Naive thymus-derived CD4-positive, alpha-beta T cell (primary cell): Measurements from ENCODE around the gene ADAMTS14. TPM values are rescaled to one million over a fixed set of nuclear protein-coding genes. Genes with fewer than 3 reads are reported as not detected.
A peak's percentile ranks its signal among the peaks of the same experiment; 100 is the strongest.

Source experiments
- ATAC-seq: fragments of 150-1000 bp; cut with Tn5 transposase; 2 replicates; pipeline ENCODE4 v1.10.0; 2021; ENCODE audit warnings: mild to moderate bottlenecking, moderate library complexity
- CTCF ChIA-PET: fragments of 350-600 bp; sonication (Branson Sonifier 250); formaldehyde crosslinking; loops from one replicate; lab custom pipeline; 2021; ENCODE audit warnings: antibody characterized with exemption; lab: Charles Lee
- POLR2A ChIA-PET: fragments of 350-600 bp; sonication (Branson Sonifier 250); formaldehyde crosslinking; loops from one replicate; lab custom pipeline; 2021; ENCODE audit warnings: antibody characterized with exemption, inconsistent platforms; lab: Charles Lee
- DNase-seq, 9 donors: peaks; one replicate each; pipeline versions ENCODE4 v3.0.0 to v3.0.0-alpha.2; 2020 to 2022; ENCODE audit warnings: mixed read lengths in 1 of 9
- H3K27ac ChIP-seq: one replicate; pipeline ENCODE4 v1.7.0; 2013; ENCODE audit warnings: mild to moderate bottlenecking, low read depth, low read length, moderate library complexity
- H3K27me3 ChIP-seq, 2 donors: one replicate each; pipeline ENCODE4 v1.7.0; 2013; ENCODE audit warnings: low read length in 2 of 2, mild to moderate bottlenecking in 2 of 2, moderate library complexity in 2 of 2; ENCODE audit not compliant: control insufficient read depth in 2 of 2, insufficient read depth in 2 of 2
- H3K36me3 ChIP-seq, 3 experiments: 1 replicate in 2 of 3; 2 replicates in 1 of 3; pipeline ENCODE4 v1.7.0; 2013; ENCODE audit warnings: low read length in 3 of 3, mild to moderate bottlenecking in 3 of 3, moderate library complexity in 1 of 3; ENCODE audit not compliant: insufficient read depth in 3 of 3, control insufficient read depth in 2 of 3
- H3K4me1 ChIP-seq, 2 donors: one replicate each; pipeline ENCODE4 v1.7.0; 2013; ENCODE audit warnings: low read length in 2 of 2, mild to moderate bottlenecking in 2 of 2, moderate library complexity in 1 of 2; ENCODE audit not compliant: control insufficient read depth in 2 of 2, insufficient read depth in 2 of 2
- H3K4me3 ChIP-seq: 2 replicates; pipeline ENCODE4 v1.7.0; 2013; ENCODE audit warnings: mild to moderate bottlenecking, low read length
- H3K9me3 ChIP-seq, 3 experiments: 1 replicate in 2 of 3; 2 replicates in 1 of 3; pipeline ENCODE4 v1.7.0; 2013; ENCODE audit warnings: low read length in 3 of 3; ENCODE audit not compliant: control insufficient read depth in 2 of 3
- H3K27ac Mint-ChIP-seq, 9 donors: one replicate each; pipeline ENCODE4 v1.8.0; 2020 to 2022; ENCODE audit warnings: mixed read lengths in 9 of 9, mild to moderate bottlenecking in 8 of 9, moderate library complexity in 5 of 9, inconsistent platforms in 2 of 9
- H3K27me3 Mint-ChIP-seq, 5 donors: one replicate each; pipeline ENCODE4 v1.8.0; 2021 to 2022; ENCODE audit warnings: mixed read lengths in 5 of 5, mild to moderate bottlenecking in 1 of 5
- H3K36me3 Mint-ChIP-seq, 5 donors: one replicate each; pipeline ENCODE4 v1.8.0; 2020 to 2022; ENCODE audit warnings: mixed read lengths in 5 of 5, mild to moderate bottlenecking in 3 of 5, inconsistent platforms in 1 of 5
- H3K4me1 Mint-ChIP-seq, 7 donors: one replicate each; pipeline ENCODE4 v1.8.0; 2020 to 2022; ENCODE audit warnings: mixed read lengths in 7 of 7, mild to moderate bottlenecking in 3 of 7, inconsistent platforms in 1 of 7
- H3K4me3 Mint-ChIP-seq, 10 donors: one replicate each; pipeline ENCODE4 v1.8.0; 2020 to 2022; ENCODE audit warnings: mild to moderate bottlenecking in 10 of 10, mixed read lengths in 10 of 10, moderate library complexity in 6 of 10, inconsistent platforms in 2 of 10
- H3K9me3 Mint-ChIP-seq, 11 donors: one replicate each; pipeline ENCODE4 v1.8.0; 2020 to 2022; ENCODE audit warnings: mixed read lengths in 11 of 11, mild to moderate bottlenecking in 4 of 11, inconsistent platforms in 1 of 11, moderate library complexity in 1 of 11
- intact Hi-C, 2 donors: fragments of 100-400 bp; cut with micrococcal nuclease; formaldehyde crosslinking; loops; one replicate each; pipeline ENCODE4 v1.15.1; 2023
- polyA plus RNA-seq, 2 donors: library from polyadenylated mRNA; unstranded; fragments of 300-500 nt; fragmentation: Illumina TruSeq; gene quantifications; one replicate each; pipeline ENCODE4 v1.2.3, GENCODE V29; 2021
- total RNA-seq, 6 experiments: library from RNA in 5 of 6; stranded (reverse) in 5 of 6; gene quantifications; 1 replicate in 5 of 6; 2 replicates in 1 of 6; pipeline ENCODE4 v1.2.3 and lab custom pipeline; 2021 to 2026

ADAMTS14 gene
- total and polyA plus RNA-seq, 7 experiments from 2014 or later = 0.08 to 0.10 TPM; not detected in 5

GRCh38 chr10:70735161-70735560, 62.9 kb downstream of the ADAMTS14 start:
- no peak overlapping the region for H3K27ac Mint-ChIP-seq
- no peaks in the 10 kb centered on the region for H3K4me1 ChIP-seq
- CTCF ChIA-PET = no interaction called here

GRCh38 chr10:70736525-70736924, 64.2 kb downstream of the ADAMTS14 start:
- POLR2A ChIA-PET = no interaction called here
- H3K27ac Mint-ChIP-seq = no peak overlapping the region
- ATAC-seq (no peak), DNase-seq (no peak)
- Histone ChIP-seq H3K4me1 (no peaks in the 10 kb centered on the region), H3K9me3 (no peaks in the 10 kb centered on the region), H3K27me3 (no peaks in the 10 kb centered on the region), H3K27ac (no peak overlapping the region), H3K4me3 (no peak overlapping the region), H3K36me3 (no peaks in the 10 kb centered on the region)
- no peaks in the 10 kb centered on the region for H3K9me3 Mint-ChIP-seq
- intact Hi-C loops = no loop called here
- no peaks in the 10 kb centered on the region for H3K27me3 Mint-ChIP-seq
- peaks cover 0 to 9% (median 0%) of the 10 kb centered on the region in 7 donors for H3K4me1 Mint-ChIP-seq
- no peaks in the 10 kb centered on the region for H3K36me3 Mint-ChIP-seq
- no peak overlapping the region for H3K4me3 Mint-ChIP-seq
- CTCF ChIA-PET = no interaction called here

More at GRCh38 chr10:70735161-70735560, 62.9 kb downstream of the ADAMTS14 start:
- no peaks in the 10 kb centered on the region for H3K36me3 ChIP-seq
- Mint-ChIP-seq H3K4me1 (peaks cover 0 to 3% (median 0%) of the 10 kb centered on the region in 7 donors), H3K9me3 (no peaks in the 10 kb centered on the region), H3K36me3 (no peaks in the 10 kb centered on the region), H3K27me3 (no peaks in the 10 kb centered on the region), H3K4me3 (no peak overlapping the region)
- POLR2A ChIA-PET = no interaction called here
- H3K9me3 ChIP-seq = no peaks in the 10 kb centered on the region
- intact Hi-C loops = no loop called here
- no peak for DNase-seq
- no peaks in the 10 kb centered on the region for H3K27me3 ChIP-seq
- no peak overlapping the region for H3K27ac ChIP-seq
- ATAC-seq = no peak
- no peak overlapping the region for H3K4me3 ChIP-seq

DNA sequence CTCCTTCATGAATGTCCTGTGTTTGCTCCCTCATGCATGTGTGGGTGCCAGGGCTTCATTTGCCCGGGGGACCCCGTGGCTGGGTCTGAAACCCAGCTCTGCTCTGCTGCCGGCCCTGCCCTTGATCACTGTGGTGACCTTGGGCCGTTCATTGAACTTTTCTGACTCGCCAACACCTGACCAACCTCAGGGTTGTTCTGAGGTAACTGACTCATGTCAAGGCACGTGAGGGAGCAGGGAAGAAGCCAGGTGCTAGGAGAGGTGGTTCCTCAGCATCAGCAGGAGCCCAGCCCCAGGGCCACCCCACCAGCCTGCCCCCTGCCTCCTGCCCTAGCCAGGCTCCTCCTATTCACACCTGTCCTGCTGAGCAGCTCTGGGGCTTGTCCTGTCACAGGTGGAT, 64.9 kb downstream of the ADAMTS14 start:
- no peaks in the 10 kb centered on the region for H3K9me3 Mint-ChIP-seq

DNA sequence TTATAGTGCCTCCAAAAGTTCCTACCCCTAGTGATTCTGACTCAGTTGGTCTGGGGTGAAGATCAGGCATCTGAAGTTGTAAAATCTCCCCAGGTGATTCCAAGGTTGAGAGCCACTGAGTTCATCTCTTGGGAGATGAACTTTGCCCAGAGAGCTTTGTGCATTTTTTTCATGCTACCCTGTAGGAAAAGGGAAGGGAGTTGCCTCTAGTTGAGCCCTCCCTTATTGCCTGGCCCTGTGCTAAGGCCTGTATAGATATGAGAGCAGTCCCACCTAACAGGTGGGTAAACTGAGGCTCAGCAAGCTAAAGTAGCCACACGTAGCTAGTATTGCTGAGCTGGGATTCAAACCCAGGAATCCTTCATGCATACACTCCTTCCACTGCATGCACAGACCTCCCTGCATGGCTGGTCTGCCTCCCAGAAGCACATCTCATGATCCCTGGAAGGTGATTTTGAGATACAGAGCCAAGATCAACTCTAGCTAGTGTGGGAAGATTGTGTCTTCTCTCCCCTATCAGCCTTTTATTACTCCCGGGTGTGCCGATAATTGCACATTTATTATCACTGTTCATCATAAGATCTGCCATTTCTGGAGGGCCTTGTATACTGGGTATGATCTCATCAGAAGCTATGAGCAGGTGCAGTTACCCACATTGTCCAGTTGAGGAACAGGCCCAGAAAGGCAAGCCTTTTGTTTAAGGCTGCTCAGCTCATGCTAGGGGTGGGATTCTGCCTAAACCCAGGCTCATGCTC, 65.9 kb downstream of the ADAMTS14 start:
- ATAC-seq = no peak
- Histone ChIP-seq H3K27me3 (no peaks in the 10 kb centered on the region), H3K9me3 (no peaks in the 10 kb centered on the region), H3K4me1 (no peaks in the 10 kb centered on the region), H3K27ac (no peak overlapping the region), H3K4me3 (no peak overlapping the region), H3K36me3 (no peaks in the 10 kb centered on the region)
- intact Hi-C loops = no loop called here
- Mint-ChIP-seq H3K27ac (no peak overlapping the region), H3K4me3 (no peak overlapping the region), H3K9me3 (no peaks in the 10 kb centered on the region), H3K27me3 (no peaks in the 10 kb centered on the region), H3K4me1 (peaks cover 0 to 20% (median 0%) of the 10 kb centered on the region in 7 donors), H3K36me3 (no peaks in the 10 kb centered on the region)
- CTCF ChIA-PET = no interaction called here
- DNase-seq = no peak
- POLR2A ChIA-PET = no interaction called here

More for the DNA sequence above, 64.9 kb downstream of the ADAMTS14 start:
- no peak overlapping the region for H3K4me3 Mint-ChIP-seq
- ATAC-seq = no peak
- H3K4me1 Mint-ChIP-seq = peaks cover 0 to 12% (median 0%) of the 10 kb centered on the region in 7 donors
- Histone ChIP-seq H3K27me3 (no peaks in the 10 kb centered on the region), H3K9me3 (no peaks in the 10 kb centered on the region), H3K27ac (no peak overlapping the region), H3K4me3 (no peak overlapping the region), H3K36me3 (no peaks in the 10 kb centered on the region), H3K4me1 (no peaks in the 10 kb centered on the region)
- no peak overlapping the region for H3K27ac Mint-ChIP-seq
- H3K27me3 Mint-ChIP-seq = no peaks in the 10 kb centered on the region
- intact Hi-C loops = no loop called here
- CTCF ChIA-PET = no interaction called here
- no peaks in the 10 kb centered on the region for H3K36me3 Mint-ChIP-seq
- POLR2A ChIA-PET = no interaction called here
- DNase-seq = no peak

DNA sequence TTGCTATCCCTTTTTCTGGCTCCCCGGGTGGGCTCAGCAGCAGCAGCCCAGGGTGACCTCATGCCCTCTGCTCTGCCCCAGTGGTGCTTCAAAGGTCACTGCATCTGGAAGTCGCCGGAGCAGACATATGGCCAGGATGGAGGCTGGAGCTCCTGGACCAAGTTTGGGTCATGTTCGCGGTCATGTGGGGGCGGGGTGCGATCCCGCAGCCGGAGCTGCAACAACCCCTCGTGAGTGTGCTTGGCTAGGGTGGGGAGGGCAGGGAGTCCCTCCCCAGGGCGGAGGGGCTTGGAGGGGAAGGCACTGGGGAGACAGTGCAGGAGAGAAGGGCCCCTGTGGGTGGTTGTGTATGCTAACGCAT, 66.4 kb downstream of the ADAMTS14 start:
- Mint-ChIP-seq H3K27me3 (no peaks in the 10 kb centered on the region), H3K27ac (no peak overlapping the region), H3K4me3 (no peak overlapping the region), H3K4me1 (peaks cover 0 to 23% (median 0%) of the 10 kb centered on the region in 7 donors), H3K36me3 (no peaks in the 10 kb centered on the region), H3K9me3 (no peaks in the 10 kb centered on the region)
- Histone ChIP-seq H3K4me1 (no peaks in the 10 kb centered on the region), H3K4me3 (no peak overlapping the region), H3K9me3 (no peaks in the 10 kb centered on the region), H3K27me3 (no peaks in the 10 kb centered on the region), H3K27ac (no peak overlapping the region), H3K36me3 (no peaks in the 10 kb centered on the region)
- ATAC-seq = no peak
- DNase-seq = no peak
- ChIA-PET CTCF (no interaction called here), POLR2A (no interaction called here)
- intact Hi-C loops = no loop called here

DNA sequence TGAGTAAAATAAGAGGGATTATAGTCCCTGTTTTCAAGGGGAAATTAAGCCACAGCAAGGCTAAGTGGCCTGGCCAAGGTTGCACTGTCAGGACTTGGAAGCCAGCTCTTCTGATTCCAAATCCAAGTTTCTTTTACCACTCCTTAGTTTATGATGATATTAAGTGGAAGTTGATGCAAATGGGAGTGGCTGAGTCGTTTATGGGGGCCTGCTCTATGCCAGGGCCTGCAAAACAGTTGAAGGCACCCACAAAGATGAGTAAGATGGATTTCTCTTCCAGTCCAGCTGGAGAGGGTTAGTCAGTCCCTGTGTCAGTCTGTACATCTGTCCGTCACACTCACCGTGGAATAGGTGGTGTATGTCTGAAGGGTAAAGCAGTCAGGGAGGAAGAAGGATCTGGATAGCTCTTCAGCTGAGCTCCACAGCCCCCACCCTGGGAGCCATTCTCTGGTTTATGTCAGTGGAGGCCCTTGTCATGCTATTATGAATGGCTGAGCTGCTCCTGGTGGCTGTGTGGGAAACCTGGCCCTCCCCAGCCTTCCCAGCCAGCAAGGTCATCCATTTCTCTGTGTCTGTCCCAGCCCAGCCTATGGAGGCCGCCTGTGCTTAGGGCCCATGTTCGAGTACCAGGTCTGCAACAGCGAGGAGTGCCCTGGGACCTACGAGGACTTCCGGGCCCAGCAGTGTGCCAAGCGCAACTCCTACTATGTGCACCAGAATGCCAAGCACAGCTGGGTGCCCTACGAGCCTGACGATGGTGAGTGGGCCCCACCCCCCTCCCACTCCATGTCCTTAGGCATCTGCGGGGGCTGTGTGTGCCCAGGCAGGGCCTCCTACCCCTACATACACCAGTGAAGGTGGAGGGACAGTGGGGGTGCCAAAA, 68.3 kb downstream of the ADAMTS14 start:
- Mint-ChIP-seq H3K36me3 (peaks cover 0 to 4% (median 0%) of the 10 kb centered on the region in 5 donors), H3K4me3 (no peak overlapping the region), H3K27ac (peak overlapping the region in 1 of 9 donors; percentile 71), H3K9me3 (peaks cover 0 to under 1% (median 0%) of the 10 kb centered on the region in 11 donors), H3K27me3 (no peaks in the 10 kb centered on the region), H3K4me1 (peaks cover 0 to 23% (median 0%) of the 10 kb centered on the region in 7 donors)
- Histone ChIP-seq H3K36me3 (no peaks in the 10 kb centered on the region), H3K4me3 (no peak overlapping the region), H3K27ac (no peak overlapping the region), H3K9me3 (no peaks in the 10 kb centered on the region), H3K4me1 (no peaks in the 10 kb centered on the region), H3K27me3 (no peaks in the 10 kb centered on the region)
- ChIA-PET CTCF (no interaction called here), POLR2A (interaction anchor here (0.6 kb wide), 1 partner anchor 752 kb away, joined by 3 read pairs; no protein-coding TSS in a partner anchor)
- no peak for DNase-seq
- intact Hi-C loops = no loop called here
- no peak for ATAC-seq
